Pons (tissue), 1 donor: ENCODE results near the gene FARSB.

Experiments
- DNase-seq: peaks from one replicate; pipeline ENCODE4 v3.0.0-alpha.2; 2016; ENCODE audit warnings: low spot score

FARSB gene

DNA sequence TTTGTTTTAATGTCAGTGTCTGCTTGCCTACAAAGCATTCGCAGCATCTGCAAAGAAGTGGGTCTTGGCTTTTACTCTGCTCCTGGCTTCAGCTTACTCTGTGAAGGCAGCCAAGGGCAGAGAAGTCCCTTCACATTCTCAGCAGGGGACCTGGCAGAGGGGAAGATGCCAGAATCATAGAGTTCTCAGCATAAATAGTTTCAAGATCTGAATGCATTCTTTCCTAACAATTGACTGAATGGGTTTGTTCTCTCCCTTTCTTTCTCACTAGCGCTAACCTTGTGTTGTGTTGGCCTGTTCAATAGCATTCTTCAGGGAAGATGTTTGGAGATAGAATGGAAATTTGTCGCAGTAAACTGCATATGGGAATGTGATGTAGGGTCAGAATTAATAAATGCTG lies 106.9 kb downstream of the FARSB start:
- DNase-seq = peak; percentile 46

DNA sequence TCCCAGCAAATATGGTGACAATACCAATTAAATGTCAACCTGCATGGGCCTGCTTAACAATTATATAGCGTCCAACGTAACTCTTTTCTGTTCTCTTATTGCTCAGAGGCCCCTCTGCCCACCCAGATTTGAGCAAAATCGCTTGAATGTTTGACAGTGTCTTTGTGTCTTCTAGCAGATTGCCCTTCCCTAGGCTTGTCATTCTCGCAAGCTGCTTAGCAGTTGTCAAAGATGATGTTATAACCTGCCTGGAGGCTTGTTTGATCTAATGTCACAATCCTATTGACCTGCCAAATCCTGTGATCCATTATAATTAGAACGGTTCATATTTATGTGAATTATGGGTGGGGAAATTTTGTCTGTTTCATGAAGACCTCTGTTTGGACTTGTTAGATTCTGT lies 108.8 kb downstream of the FARSB start:
- no peak for DNase-seq

DNA sequence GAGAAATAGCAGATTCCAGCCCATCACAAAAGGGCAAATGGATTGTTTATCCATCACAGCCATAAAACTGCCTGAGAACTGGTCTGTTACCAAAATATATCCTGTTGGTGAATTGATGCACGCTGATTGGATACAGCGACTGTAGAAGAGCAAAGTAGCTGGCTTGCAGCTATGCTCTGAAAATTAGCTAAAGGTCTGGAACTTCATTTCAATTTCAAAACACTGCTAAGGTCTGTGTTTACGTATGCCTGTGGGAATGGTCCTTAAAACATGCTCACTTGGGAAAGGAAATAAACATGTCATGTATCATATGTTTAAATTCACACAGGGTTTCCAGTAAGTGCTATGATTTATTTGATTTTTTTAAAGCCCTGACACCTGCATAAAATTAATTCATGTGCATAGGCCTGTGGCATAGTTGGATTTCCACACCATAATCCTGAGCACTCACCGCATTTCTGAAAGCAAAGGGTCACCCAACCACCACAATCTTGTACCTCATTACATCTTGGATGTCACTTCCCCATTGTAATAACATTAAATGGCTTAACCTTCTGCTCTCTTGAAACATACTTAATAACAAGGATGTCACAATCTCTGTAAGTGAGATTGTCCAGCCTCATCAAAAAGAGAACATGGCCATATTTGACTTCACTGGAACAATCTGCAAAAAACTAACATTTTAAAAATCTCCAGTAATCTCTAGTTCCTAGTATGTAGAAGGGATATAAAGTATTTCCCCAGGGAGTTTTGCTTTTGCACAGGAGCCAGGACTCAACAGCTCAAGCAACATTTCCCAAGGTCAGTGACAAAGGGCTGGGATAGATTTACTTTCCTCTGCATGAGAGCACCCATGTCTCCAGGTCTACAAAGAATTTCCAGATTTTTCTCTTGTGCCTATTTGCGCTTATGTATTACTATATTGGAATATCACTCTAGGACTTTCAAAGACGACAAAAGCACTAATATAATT lies 109.8 kb downstream of the FARSB start:
- DNase-seq = no peak

DNA sequence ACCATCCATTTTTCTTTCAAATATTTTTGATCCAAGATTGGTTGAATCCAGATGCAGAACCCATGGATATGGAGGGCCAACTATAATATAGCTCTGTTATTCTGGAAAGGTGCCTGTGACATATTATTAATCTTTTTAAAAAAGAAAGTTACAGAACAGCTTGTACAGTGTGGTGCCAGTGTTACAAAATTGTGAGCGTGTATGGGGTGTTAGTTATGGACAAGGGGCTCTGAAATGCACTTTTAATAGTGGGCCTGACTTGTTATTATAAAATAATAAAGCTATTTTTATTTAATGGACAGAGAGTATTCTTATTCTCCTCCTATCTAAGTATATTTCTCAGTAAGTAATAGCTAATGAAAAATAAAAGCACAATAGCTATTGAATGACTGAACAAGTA lies 111.2 kb downstream of the FARSB start:
- DNase-seq = no peak

DNA sequence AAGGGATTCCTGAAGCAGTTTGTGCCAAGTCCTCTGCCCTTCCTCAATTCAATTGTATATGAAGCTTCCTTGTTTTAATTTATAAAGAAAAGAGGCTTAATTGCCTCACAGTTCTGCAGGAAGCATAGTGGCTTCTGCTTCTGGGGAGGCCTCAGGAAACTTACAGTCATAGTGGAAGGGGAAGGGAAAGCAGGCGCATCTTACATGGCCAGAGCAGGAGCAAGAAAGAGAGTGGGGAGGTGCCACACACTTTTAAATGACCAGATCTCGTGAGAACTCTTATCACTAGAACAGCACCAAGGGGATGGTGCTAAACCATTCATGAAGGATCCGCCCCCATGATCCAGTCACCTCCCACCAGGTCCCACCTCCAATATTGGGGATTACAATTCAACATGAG lies 117.4 kb downstream of the FARSB start:
- DNase-seq = no peak

DNA sequence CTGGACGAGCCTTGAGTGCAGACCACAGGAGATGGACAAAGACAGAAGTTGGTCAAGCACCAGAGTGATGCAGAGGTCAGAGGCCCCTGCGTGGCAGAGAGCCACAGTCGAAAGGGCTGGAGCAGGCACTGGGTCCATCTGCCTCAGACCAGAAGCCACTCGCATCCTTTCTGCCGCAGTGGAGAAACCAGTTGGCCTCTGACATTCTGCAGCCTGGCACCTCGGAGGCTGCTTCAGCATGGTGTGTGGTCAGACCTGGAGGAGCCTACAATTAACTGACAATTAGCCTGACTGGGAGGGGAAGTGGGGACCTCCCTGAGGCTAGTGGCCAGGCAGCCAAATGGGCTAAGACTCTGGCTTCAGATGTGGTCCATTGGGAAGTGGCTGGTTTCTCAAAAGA lies 120.4 kb downstream of the FARSB start:
- DNase-seq = no peak

DNA sequence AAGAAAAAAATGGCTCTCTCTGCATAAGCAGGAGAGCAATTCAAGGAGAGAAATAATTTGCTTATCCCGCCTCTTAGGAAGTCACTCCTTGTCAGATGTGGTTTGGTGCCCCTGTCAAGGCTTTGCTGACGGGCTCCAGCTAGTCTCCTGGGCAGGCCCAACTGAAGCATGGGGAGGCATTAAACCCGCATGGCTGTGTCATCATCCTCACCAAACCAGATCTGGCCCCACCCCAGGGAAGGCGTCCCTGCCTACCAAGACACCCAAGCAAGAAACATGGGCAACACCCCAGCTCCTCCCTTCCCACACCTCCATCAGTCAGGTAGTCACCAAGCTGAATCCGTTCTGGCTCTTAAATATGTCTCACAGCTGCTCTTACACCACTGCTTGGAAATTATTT lies 123.6 kb downstream of the FARSB start:
- no peak for DNase-seq

DNA sequence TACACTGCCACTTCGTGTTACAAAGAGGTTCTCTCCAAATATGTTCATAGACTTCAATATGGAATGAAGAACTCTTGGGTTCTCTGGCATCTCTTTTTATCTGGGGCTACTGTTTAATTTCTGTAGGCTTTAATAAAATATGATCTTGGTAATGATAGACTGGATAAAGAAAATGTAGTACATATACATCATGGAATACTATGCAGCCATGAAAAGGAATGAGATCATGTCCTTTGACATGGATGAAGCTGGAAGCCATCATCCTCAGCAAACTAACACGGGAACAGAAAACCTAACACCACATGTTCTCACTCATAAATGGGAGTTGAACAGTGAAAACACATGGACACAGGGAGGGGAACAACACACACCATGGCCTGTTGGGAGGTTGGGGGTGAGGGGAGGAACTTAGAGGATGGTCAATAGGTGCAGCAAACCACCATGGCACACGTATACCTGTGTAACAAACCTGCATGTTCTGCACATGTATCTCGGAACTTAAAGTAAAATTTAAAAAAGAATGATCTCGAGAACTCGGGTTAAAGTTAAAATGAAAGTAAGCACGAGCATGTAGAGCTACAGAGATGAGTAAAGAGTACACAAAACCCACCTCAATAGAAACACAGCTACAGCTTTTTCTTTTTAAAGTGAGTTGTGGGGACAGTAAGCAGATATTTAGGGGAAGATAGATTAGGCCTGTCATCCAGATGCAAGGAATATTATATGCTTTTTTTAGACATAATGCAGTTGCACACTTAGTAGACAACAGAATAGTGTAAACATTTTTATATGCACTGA lies 129.2 kb downstream of the FARSB start:
- DNase-seq = no peak

DNA sequence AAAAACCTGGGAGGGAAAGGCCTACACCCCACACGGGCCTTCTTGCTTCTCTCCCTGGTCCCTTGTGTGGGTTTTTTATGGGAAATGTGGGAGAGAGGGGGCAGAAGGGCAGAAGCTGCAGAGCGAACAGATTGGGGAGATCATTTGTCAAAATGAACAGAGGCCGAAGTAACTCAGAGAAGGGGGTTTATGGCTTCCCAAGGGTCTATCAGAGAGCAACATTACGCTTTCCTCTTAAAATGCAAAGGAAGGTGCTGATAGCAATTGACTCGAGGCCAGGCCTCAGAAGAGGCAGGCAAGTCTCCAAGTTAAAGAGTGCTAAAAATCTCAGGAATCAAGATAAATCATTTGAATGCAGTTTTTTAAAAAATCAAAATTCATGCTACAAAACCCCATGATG lies 130.1 kb downstream of the FARSB start:
- no peak for DNase-seq

DNA sequence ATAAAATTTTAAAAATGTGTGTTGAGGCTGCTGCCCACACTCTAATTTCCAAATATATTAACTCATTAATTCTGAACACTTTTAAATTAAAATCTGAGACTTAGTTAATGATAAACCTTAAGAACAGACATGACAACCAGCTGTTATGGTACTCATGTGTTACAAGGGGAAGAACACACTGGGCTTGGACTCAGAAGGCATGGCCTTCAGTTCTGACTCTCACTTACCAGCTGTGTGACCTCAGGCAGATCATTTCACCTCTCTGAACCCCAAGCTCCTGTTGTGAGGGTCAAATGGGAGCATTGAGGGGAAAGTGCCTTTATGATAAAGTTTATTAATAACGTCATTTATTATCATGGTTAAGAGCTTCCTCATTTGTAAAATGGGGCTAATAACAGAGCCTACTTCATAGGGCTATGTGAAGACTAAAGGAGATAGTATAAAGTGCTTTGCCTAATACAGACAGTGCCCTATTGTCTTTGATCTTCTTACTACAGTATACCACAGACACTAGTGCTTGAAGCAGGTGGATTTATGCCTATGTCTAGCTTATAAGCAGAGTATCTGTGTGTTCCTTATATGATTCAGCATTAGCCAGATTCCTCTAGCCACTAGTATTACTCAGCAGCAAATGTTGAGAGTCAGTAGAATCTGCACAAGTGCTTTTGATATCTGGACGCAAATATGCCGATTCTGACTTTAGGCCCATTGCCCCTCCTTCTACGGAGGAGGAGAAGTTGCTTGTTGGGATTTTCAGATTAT lies 131.9 kb downstream of the FARSB start:
- DNase-seq = no peak

DNA sequence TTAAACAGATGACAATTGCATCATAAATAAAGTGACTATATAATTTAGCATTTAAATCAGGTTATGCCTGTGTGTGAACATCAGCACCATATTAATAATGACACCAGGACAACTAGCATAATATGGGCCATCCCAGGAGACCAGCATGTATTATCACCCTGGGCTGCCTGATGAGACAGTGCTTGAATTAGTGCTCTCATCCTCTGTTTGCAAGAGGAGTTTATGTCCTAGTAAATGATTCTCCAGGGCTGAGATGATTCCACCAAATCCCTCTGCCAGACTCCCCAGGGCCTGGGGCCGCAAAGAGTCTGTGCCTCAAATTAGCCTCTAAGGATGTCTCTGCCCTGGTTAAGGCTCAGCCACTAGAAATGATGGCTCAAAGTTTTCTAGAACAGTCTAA lies 133.8 kb downstream of the FARSB start:
- no peak for DNase-seq

DNA sequence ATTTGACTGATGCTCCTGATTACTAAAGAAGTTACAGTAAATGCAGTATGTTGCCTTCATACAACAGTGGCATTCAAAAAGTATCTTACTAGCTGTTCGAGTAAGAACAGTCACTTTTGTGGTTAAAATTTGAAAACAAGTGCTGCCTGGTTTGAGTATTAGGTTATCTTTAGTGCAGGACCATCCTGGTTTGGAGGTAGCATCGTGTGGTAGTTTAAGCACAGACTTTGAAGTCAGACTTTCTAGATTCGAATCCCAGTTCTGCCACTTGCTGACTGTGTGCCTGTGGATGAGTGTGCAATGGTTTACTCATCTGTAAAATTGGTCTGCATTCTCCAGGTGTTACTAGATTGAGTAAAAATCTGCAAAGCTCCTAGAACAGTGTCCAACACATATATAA lies 134.8 kb downstream of the FARSB start:
- no peak for DNase-seq
